Measurements from ENCODE around the gene NUP93.
"Not testable (repeated sequence)": the region's sequence is repeated elsewhere in the genome, so short reads cannot be mapped to it uniquely, and the experiment has no call there.

Gene NUP93

GRCh38 chr16:56777482-56777881, 47.6 kb downstream of the NUP93 start:
- DNase-seq (ENCODE audit: low read depth, low spot score): no peak

- no peak for DNase-seq (ENCODE audit: low read depth, low spot score)
These were observed 50.0 kb downstream of the NUP93 start for GRCh38 chr16:56779906-56780305.

- no peak for DNase-seq (ENCODE audit: low read depth, low spot score)
These were observed 50.7 kb downstream of the NUP93 start for GRCh38 chr16:56780646-56781045.

- no peak for DNase-seq (ENCODE audit: low read depth, low spot score)
These were observed 51.6 kb downstream of the NUP93 start for GRCh38 chr16:56781528-56781961.

GRCh38 chr16:56783344-56783743, 53.4 kb downstream of the NUP93 start:
- DNase-seq (ENCODE audit: low read depth, low spot score): no peak

- no peak for DNase-seq (ENCODE audit: low read depth, low spot score)
These were observed 55.4 kb downstream of the NUP93 start for GRCh38 chr16:56785317-56785716.

GRCh38 chr16:56787167-56787566, 57.2 kb downstream of the NUP93 start:
- DNase-seq (ENCODE audit: low read depth, low spot score): no peak

GRCh38 chr16:56788435-56788834, 58.5 kb downstream of the NUP93 start:
- no peak for DNase-seq (ENCODE audit: low read depth, low spot score)

- DNase-seq (ENCODE audit: low read depth, low spot score): no peak
These were observed 59.4 kb downstream of the NUP93 start for GRCh38 chr16:56789360-56789759.

- no peak for DNase-seq (ENCODE audit: low read depth, low spot score)
These were observed 63.0 kb downstream of the NUP93 start for GRCh38 chr16:56792967-56793366.

GRCh38 chr16:56793492-56793891, 63.6 kb downstream of the NUP93 start:
- no peak for DNase-seq (ENCODE audit: low read depth, low spot score)

- no peak for DNase-seq (ENCODE audit: low read depth, low spot score)
These were observed 65.1 kb downstream of the NUP93 start for GRCh38 chr16:56795011-56795410.

- DNase-seq (ENCODE audit: low read depth, low spot score): not testable (repeated sequence)
These were observed 67.1 kb downstream of the NUP93 start for GRCh38 chr16:56797038-56797437.

- no peak for DNase-seq (ENCODE audit: low read depth, low spot score)
These were observed 67.9 kb downstream of the NUP93 start for GRCh38 chr16:56797861-56798260.

GRCh38 chr16:56798955-56799354, 69.0 kb downstream of the NUP93 start:
- DNase-seq (ENCODE audit: low read depth, low spot score): no peak

- DNase-seq (ENCODE audit: low read depth, low spot score): no peak
These were observed 70.4 kb downstream of the NUP93 start for GRCh38 chr16:56800355-56800754.

- no peak for DNase-seq (ENCODE audit: low read depth, low spot score)
These were observed 71.8 kb downstream of the NUP93 start for GRCh38 chr16:56801762-56802161.

- no peak for DNase-seq (ENCODE audit: low read depth, low spot score)
These were observed 77.2 kb downstream of the NUP93 start for GRCh38 chr16:56807011-56807675.

GRCh38 chr16:56807676-56808067, 77.7 kb downstream of the NUP93 start:
- DNase-seq (ENCODE audit: low read depth, low spot score): not testable (repeated sequence)

- no peak for DNase-seq (ENCODE audit: low read depth, low spot score)
These were observed 81.0 kb downstream of the NUP93 start for GRCh38 chr16:56810954-56811353.

GRCh38 chr16:56811602-56812001, 81.7 kb downstream of the NUP93 start:
- DNase-seq (ENCODE audit: low read depth, low spot score): not testable (repeated sequence)

- DNase-seq (ENCODE audit: low read depth, low spot score): no peak
These were observed 83.0 kb downstream of the NUP93 start for GRCh38 chr16:56812884-56813283.

GRCh38 chr16:56814537-56815432, 84.9 kb downstream of the NUP93 start:
- DNase-seq (ENCODE audit: low read depth, low spot score): no peak
